ENCODE measurements around the gene PNN. TPM values are rescaled to one million over a fixed set of nuclear protein-coding genes. Genes with fewer than 3 reads are reported as not detected.
"Not testable (repeated sequence)": the region's sequence is repeated elsewhere in the genome, so short reads cannot be mapped to it uniquely, and the experiment has no call there.

Gene PNN
- total and polyA plus RNA-seq, 5 donors: 22.4 to 32.5 (median 29.0) TPM

GRCh38 chr14:39230416-39231035 is 55.5 kb downstream of the PNN start:
- H3K27ac ChIP-seq (ENCODE audit: low read length): no peak overlapping the region
- 81% methylated on average over 5 of the region's 5 CpGs for WGBS
- H3K4me3 ChIP-seq (ENCODE audit: low read length): no peak overlapping the region
- no peaks in the 10 kb centered on the region for H3K27me3 ChIP-seq (ENCODE audit: control insufficient read depth, insufficient read depth)
- no peaks in the 10 kb centered on the region for H3K4me1 ChIP-seq (ENCODE audit: control insufficient read depth, insufficient read depth, low read length)
- intact Hi-C loops (cut with DNase I): no loop called here
- ATAC-seq (no peak), DNase-seq (no peak)
- no peaks in the 10 kb centered on the region for H3K9me3 ChIP-seq (ENCODE audit: control insufficient read depth, low read length)

GRCh38 chr14:39231751-39232553 is 56.9 kb downstream of the PNN start:
- DNase-seq; H3K4me1 ChIP-seq (ENCODE audit: control insufficient read depth, insufficient read depth, low read length); H3K27me3 ChIP-seq (ENCODE audit: control insufficient read depth, insufficient read depth); H3K27ac ChIP-seq (ENCODE audit: low read length); H3K9me3 ChIP-seq (ENCODE audit: control insufficient read depth, low read length); intact Hi-C loops (cut with DNase I); H3K4me3 ChIP-seq (ENCODE audit: low read length): not testable (repeated sequence)
- peak; percentile 50 to 66 for ATAC-seq
- WGBS: 88% methylated on average over 11 of the region's 11 CpGs

Other genes with a start within 250 kb of the PNN start
- 100 to 1,000 TPM in 2 of 4 donors, 10 to 100 TPM in 2; 81.1 to 129 (median 96.0) TPM for gene SEC23A, start 72.0 kb upstream of the PNN start, total RNA-seq
- 35.2 TPM for gene SEC23A, start 72.0 kb upstream of the PNN start, polyA plus RNA-seq
- gene GEMIN2, start 60.9 kb upstream of the PNN start, total RNA-seq: 1 to 10 TPM; 6.4 to 8.8 (median 6.9) TPM
- gene GEMIN2, start 60.9 kb upstream of the PNN start, polyA plus RNA-seq: 6.4 TPM
- gene TRAPPC6B, start 4.9 kb upstream of the PNN start, total RNA-seq: 10 to 100 TPM; 22.0 to 26.6 (median 23.1) TPM
- 10.3 TPM for gene TRAPPC6B, start 4.9 kb upstream of the PNN start, polyA plus RNA-seq
- 10 to 100 TPM; 17.7 to 32.7 (median 24.5) TPM for gene MIA2, start 58.7 kb downstream of the PNN start, total RNA-seq
- 21.8 TPM for gene MIA2, start 58.7 kb downstream of the PNN start, polyA plus RNA-seq

All from right cardiac atrium (tissue), 5 donors.